ENCODE data around the gene RUFY3.
"Not testable (repeated sequence)": the region's sequence is repeated elsewhere in the genome, so short reads cannot be mapped to it uniquely, and the experiment has no call there.

RUFY3 gene, protein sequence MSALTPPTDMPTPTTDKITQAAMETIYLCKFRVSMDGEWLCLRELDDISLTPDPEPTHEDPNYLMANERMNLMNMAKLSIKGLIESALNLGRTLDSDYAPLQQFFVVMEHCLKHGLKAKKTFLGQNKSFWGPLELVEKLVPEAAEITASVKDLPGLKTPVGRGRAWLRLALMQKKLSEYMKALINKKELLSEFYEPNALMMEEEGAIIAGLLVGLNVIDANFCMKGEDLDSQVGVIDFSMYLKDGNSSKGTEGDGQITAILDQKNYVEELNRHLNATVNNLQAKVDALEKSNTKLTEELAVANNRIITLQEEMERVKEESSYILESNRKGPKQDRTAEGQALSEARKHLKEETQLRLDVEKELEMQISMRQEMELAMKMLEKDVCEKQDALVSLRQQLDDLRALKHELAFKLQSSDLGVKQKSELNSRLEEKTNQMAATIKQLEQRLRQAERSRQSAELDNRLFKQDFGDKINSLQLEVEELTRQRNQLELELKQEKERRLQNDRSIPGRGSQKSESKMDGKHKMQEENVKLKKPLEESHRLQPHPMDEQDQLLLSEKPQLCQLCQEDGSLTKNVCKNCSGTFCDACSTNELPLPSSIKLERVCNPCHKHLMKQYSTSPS

DNA sequence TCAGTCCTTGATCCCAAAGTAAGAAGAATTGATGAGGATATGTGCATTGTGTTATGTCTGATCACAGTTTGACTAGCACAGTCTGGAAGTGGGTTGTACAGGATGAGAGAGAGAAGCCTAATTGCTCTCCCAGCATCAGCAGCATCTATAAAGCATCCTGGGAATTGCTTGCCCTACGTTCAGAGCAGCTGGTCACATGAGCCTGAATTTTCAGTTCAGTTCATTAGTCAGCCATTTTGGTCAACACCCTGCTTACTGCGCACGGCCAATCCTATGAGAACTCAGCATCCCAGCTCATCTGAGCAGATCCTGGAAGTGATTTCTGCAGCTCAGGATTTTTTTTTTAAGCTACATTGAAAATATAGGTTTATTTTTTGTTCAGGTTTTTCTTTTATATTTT, at the start of gene RUFY3:
Gene RUFY3 (plus strand): TSS at position 218 of the 400 bp plus-strand sequence. CDS start 610 bp downstream, outside the sequence.
- Mint-ChIP-seq H3K27ac (no peak within 1 kb of the TSS), H3K9me3 (no peaks in the 10 kb centered on the region), H3K4me1 (peaks cover 18% of the 10 kb centered on the region), H3K36me3 (no peaks in the 10 kb centered on the region), H3K4me3 (no peak within 1 kb of the TSS), H3K27me3 (no peaks in the 10 kb centered on the region)
- no peak for DNase-seq
- CTCF ChIA-PET = interaction anchor here (1.0 to 3.4 kb wide), 4 partner anchors 9 to 17 kb away, joined by 3 to 24 read pairs (median 4); no protein-coding TSS in a partner anchor

DNA sequence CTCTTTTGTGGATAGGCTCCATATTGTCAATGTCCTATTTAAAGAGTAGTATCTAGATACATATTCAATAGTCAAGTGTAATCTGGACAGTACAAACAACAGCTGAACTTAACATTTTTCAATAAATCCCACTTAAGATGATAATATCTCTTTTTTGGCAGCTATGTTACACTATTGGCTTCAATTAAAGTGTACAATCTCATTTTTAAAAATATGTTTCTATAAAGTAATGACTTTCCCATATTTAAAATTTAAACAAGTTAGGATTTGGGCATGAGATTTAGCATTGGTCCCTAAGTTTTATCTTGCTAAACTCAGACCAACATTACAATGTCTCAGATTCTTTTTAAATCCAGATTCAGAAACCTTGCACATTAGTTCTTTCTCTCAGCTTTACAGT, 47.6 kb upstream of the RUFY3 start:
- CTCF ChIA-PET = interaction anchor here (0.9 kb wide), 1 partner anchor 18 kb away, joined by 3 read pairs; no protein-coding TSS in a partner anchor
- H3K4me3 Mint-ChIP-seq = no peak overlapping the region
- H3K36me3 Mint-ChIP-seq = peaks cover 5% of the 10 kb centered on the region
- H3K27ac Mint-ChIP-seq = no peak overlapping the region
- no peaks in the 10 kb centered on the region for H3K9me3 Mint-ChIP-seq
- peaks cover 10% of the 10 kb centered on the region for H3K27me3 Mint-ChIP-seq
- no peak for DNase-seq
- H3K4me1 Mint-ChIP-seq = peaks cover 41% of the 10 kb centered on the region

DNA sequence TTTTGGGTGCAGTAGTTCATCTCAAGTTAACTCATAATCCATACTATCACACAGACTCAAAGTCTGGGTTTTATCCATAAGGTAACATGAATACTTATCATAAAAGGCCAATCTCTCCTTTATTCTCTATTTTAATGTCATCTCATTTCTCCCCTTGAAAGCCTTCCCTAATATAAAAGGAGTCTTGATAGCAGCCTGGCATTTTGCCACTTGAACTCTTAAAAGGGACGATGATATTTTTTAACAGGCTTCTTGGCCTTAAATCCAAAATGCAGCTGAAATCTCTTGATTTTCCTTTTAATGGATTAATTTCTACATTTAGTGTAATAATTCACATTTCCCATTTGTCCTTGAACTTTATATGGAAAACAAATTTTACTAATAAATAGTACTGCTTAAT, 47.0 kb upstream of the RUFY3 start:
- H3K36me3 Mint-ChIP-seq = peaks cover 5% of the 10 kb centered on the region
- no peak for DNase-seq
- no peak overlapping the region for H3K4me3 Mint-ChIP-seq
- H3K9me3 Mint-ChIP-seq = no peaks in the 10 kb centered on the region
- CTCF ChIA-PET = interaction anchor here (0.9 kb wide), 1 partner anchor 19 kb away, joined by 3 read pairs; no protein-coding TSS in a partner anchor
- H3K4me1 Mint-ChIP-seq = peaks cover 47% of the 10 kb centered on the region
- H3K27ac Mint-ChIP-seq = no peak overlapping the region
- peaks cover 10% of the 10 kb centered on the region for H3K27me3 Mint-ChIP-seq

DNA sequence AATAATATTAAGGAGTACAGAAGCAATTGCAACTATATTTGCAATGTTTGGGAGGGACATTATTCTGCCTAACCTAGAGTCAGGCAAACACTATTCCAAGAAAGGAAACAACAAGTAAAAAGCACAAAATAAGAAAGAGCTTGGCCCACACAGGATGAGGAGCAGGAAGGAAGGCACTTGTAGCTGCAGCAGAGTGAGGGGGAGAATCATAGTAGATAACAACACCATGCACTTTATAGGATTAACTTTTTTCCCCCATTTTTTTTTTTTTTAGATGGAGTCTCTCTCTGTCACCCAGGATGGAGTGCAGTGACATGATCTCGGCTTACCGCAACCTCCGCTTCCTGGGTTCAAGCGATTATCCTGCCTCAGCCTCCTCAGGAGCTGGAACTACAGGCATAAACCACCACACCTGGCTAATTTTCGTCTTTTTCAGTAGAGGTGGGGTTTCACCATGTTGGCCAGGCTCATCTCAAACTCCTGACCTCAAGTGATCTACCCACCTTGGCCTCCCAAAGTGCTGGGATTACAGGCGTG, 45.1 kb upstream of the RUFY3 start:
- peak overlapping the region; percentile 21 for H3K4me3 Mint-ChIP-seq
- peaks cover 63% of the 10 kb centered on the region for H3K4me1 Mint-ChIP-seq
- H3K27me3 Mint-ChIP-seq = peaks cover 5% of the 10 kb centered on the region
- DNase-seq = no peak
- CTCF ChIA-PET = interaction anchor here (0.7 to 2.3 kb wide), 3 partner anchors 9 to 1419 kb away, joined by 3 to 5 read pairs (median 3); no protein-coding TSS in a partner anchor
- H3K36me3 Mint-ChIP-seq = peaks cover 11% of the 10 kb centered on the region
- no peaks in the 10 kb centered on the region for H3K9me3 Mint-ChIP-seq
- peak overlapping the region; percentile 82 for H3K27ac Mint-ChIP-seq

DNA sequence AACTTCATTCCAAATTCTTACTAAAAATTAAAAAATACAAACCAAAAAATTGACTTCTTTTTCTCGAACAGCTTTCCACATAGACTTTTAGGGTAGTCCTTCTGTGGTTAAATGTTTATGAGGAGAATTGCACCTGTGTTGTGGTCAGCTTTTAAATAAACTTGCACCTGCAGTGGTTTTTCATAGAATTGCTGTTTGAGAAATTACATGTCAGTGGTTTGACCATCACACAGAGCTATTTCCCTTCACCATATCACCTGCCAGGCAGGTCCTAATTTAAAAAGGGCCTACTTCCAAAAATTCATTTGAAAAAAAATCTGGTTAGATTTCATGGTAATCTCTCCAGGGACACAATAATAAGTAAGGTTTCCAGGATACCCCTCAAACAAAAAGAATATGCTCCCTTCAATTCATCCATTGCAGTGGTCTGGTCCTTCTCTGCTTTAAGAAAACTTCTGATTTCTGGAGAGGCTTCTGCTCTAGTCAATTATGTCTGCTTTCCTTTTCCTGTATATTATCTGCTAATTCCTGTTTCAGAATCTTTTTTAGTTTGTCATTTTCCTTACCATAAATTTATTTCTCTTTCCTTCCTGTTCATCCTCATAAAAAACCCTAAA, 43.3 kb upstream of the RUFY3 start:
- H3K27me3 Mint-ChIP-seq = peaks cover 3% of the 10 kb centered on the region
- no peak for DNase-seq
- H3K4me3 Mint-ChIP-seq = peak overlapping the region; percentile 4
- H3K36me3 Mint-ChIP-seq = peaks cover 14% of the 10 kb centered on the region
- peaks cover 70% of the 10 kb centered on the region for H3K4me1 Mint-ChIP-seq
- H3K9me3 Mint-ChIP-seq = peaks cover 4% of the 10 kb centered on the region
- CTCF ChIA-PET = interaction anchor here (1.0 to 2.3 kb wide), 2 partner anchors 26 to 56 kb away, joined by 4 to 5 read pairs; no protein-coding TSS in a partner anchor
- H3K27ac Mint-ChIP-seq = peak overlapping the region; percentile 87

DNA sequence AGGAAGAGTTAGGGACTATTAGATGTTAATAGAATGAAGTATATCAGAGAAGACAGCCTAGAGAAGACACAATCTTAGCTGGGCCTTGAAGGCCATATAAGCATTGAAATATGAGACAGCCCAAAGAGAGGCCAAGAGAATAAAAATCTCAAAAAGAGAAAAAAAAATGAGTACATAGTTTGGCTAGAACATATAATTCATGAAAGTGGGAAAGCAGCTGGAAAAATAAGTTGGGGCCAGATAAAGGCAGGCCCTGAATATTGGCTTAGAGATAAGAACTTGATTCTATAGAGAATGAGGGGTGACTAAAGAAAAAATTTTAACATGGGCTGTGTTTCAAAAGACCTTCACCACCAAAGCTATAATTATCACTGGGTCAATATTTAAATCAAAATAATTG, 40.8 kb upstream of the RUFY3 start:
- Mint-ChIP-seq H3K4me3 (no peak overlapping the region), H3K27ac (no peak overlapping the region), H3K4me1 (peaks cover 69% of the 10 kb centered on the region), H3K36me3 (peaks cover 10% of the 10 kb centered on the region), H3K9me3 (peaks cover 4% of the 10 kb centered on the region), H3K27me3 (no peaks in the 10 kb centered on the region)
- CTCF ChIA-PET = interaction anchor here (1.1 kb wide), 1 partner anchor 55 kb away, joined by 3 read pairs; no protein-coding TSS in a partner anchor
- no peak for DNase-seq

DNA sequence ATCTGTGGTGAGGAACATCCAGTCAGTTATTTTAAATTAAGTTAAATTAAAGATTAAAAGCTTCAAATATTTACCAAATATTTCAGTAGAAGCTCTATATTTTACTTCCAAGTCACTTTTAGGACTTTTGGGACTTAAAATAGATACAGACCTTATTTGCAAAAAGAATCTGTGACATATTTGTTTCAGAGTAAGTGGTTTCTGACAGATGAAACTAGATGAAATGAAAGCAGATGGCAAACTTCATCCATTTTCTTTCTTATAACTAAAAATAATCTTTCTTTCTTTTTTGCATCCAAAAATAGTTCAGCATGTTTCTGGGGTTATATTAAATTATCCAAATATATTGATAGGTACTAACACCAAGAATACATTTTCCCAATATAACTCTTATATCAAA, 40.1 kb upstream of the RUFY3 start:
- H3K27ac Mint-ChIP-seq = no peak overlapping the region
- H3K4me3 Mint-ChIP-seq = no peak overlapping the region
- no peaks in the 10 kb centered on the region for H3K27me3 Mint-ChIP-seq
- CTCF ChIA-PET = interaction anchor here (1.1 kb wide), 1 partner anchor 54 kb away, joined by 3 read pairs; no protein-coding TSS in a partner anchor
- peaks cover 4% of the 10 kb centered on the region for H3K9me3 Mint-ChIP-seq
- no peak for DNase-seq
- peaks cover 10% of the 10 kb centered on the region for H3K36me3 Mint-ChIP-seq
- peaks cover 64% of the 10 kb centered on the region for H3K4me1 Mint-ChIP-seq

DNA sequence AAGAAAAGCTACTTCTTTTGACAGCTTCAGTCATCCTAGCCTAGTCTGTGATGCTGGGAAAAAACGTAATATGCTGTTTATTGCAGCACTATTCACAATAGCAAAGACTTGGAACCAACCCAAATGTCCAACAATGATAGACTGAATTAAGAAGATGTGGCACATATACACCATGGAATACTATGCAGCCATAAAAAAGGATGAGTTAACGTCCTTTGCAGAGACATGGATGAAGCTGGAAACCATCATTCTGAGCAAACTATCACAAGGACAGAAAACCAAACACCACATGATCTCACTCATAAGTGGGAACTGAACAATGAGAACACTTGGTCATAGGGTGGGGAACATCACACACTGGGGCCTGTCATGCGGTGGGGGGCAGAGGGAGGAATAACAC, 39.6 kb upstream of the RUFY3 start:
- H3K27me3 Mint-ChIP-seq, H3K36me3 Mint-ChIP-seq, DNase-seq, H3K27ac Mint-ChIP-seq, H3K4me3 Mint-ChIP-seq, H3K9me3 Mint-ChIP-seq: not testable (repeated sequence)
- CTCF ChIA-PET = interaction anchor here (1.1 kb wide), 1 partner anchor 54 kb away, joined by 3 read pairs; no protein-coding TSS in a partner anchor
- peaks cover 60% of the 10 kb centered on the region for H3K4me1 Mint-ChIP-seq

DNA sequence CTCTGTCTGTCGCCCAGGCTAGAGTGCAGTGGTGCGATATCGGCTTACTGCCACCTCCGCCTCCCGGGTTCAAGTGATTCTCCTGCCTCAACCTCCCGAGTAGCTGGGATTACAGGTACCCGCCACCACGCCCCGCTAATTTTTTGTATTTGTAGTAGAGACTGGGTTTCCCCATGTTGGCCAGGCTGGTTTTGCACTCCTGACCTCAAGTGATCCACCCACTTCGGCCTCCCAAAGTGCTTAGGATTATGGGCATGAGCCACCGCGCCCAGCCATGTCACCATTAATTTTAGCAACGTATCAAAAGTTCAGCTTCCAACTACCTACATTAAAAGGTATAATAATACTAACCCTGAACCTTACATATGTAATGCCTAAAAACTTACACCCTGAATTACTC, 34.4 kb upstream of the RUFY3 start:
- DNase-seq = peak; percentile 29
- Mint-ChIP-seq H3K4me3 (peak overlapping the region; percentile 92), H3K27ac (peak overlapping the region; percentile 96), H3K27me3 (no peaks in the 10 kb centered on the region), H3K36me3 (peaks cover 29% of the 10 kb centered on the region), H3K4me1 (peaks cover 58% of the 10 kb centered on the region), H3K9me3 (peaks cover under 1% of the 10 kb centered on the region)
- CTCF ChIA-PET = interaction anchor here (0.7 to 1.0 kb wide), 4 partner anchors 35 to 114 kb away, joined by 3 read pairs; no protein-coding TSS in a partner anchor

DNA sequence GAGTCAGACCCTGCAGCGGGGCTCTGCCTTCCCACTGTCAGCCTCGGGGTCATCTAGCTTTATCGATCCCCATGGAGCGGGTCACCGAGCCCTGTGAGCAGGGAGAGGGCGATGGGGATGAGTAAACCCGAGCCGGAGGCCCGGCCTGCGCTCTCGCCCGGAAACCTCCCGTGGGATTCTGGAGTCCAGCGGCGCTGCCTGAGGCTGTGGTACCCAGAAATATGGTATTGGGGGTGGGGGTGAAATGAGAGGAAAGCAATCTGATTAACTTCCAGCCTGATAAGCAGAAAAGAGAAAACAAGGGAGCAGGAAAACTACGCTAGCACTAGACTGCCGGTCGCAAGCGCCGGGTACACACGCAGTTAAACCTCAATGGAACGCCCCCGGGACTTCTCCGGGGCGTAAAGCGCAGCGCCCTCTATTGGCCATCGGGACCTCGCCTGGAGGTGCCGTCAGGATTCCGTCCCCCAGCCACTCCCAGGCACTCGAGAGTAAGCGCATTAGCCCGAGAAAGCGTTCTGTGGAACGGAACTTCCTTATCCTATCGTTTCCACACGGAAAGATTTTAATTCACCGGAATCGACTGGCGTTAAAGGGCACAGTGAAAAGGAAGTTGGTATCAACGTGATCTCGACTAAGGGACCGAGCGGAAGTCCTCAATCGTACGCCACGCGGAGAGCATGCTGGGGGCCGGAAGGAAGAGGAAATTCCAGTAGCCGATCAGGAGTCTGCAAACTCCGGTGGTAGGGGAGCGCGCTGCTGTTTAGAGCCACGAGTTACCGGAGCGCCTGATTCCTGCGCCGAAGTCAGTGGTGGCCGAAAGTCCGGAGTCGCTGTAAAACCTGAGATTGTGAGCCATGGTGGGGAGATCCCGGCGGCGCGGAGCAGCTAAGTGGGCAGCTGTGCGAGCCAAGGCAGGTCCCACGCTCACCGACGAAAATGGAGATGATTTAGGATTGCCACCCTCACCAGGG, 33.7 kb upstream of the RUFY3 start, which contains the start of gene UTP3:
Gene UTP3 (plus strand): TSS at position 712 of the 974 bp plus-strand sequence. CDS start 146 bp downstream, at position 858.
- Mint-ChIP-seq H3K4me1 (peaks cover 55% of the 10 kb centered on the region), H3K27ac (peak within 1 kb of the TSS; percentile 96), H3K27me3 (no peaks in the 10 kb centered on the region), H3K9me3 (no peaks in the 10 kb centered on the region), H3K36me3 (peaks cover 28% of the 10 kb centered on the region), H3K4me3 (peak within 1 kb of the TSS; percentile 92)
- DNase-seq = peak; percentile 95
- CTCF ChIA-PET = interaction anchor here (0.7 to 2.3 kb wide), 12 partner anchors 10 to 144 kb away, joined by 3 to 11 read pairs (median 4); no protein-coding TSS in a partner anchor

DNA sequence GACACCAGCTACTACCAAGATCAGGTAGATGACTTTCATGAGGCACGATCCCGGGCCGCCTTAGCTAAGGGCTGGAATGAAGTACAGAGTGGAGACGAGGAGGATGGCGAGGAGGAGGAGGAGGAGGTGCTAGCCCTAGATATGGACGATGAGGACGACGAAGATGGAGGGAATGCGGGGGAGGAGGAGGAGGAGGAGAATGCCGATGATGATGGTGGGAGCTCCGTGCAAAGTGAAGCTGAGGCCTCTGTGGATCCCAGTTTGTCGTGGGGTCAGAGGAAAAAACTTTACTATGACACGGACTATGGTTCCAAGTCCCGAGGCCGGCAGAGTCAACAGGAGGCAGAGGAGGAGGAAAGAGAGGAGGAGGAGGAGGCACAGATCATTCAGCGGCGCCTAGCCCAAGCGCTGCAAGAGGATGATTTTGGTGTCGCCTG, 33.0 kb upstream of the RUFY3 start:
- peaks cover 56% of the 10 kb centered on the region for H3K4me1 Mint-ChIP-seq
- peak overlapping the region; percentile 96 for H3K27ac Mint-ChIP-seq
- H3K27me3 Mint-ChIP-seq = no peaks in the 10 kb centered on the region
- H3K9me3 Mint-ChIP-seq = no peaks in the 10 kb centered on the region
- CTCF ChIA-PET = interaction anchor here (0.7 to 3.4 kb wide), 11 partner anchors 9 to 143 kb away, joined by 3 to 14 read pairs (median 5); no protein-coding TSS in a partner anchor
- DNase-seq = no peak
- H3K36me3 Mint-ChIP-seq = peaks cover 31% of the 10 kb centered on the region
- peak overlapping the region; percentile 92 for H3K4me3 Mint-ChIP-seq

DNA sequence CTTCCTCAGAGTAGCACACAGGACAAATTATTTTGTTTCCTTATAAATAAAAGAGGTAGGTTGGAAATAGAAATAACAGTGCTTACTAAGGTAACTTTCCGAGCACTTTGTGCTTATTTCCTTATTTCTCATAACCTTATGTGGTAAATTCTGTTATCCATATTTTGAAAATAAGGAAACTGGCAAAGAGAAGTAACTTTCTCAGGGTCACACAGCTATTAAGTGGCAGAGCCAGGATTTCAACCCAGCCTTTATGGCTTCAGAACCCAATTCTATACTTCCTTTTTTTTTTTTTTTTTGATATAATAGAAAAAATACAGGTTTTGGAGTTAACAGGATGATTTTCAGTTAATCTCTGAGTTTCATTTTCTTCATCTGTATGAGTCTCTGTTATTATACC, 30.1 kb upstream of the RUFY3 start:
- peaks cover 35% of the 10 kb centered on the region for H3K36me3 Mint-ChIP-seq

More for the DNA sequence above, 30.1 kb upstream of the RUFY3 start:
- CTCF ChIA-PET = interaction anchor here (0.6 to 3.4 kb wide), 4 partner anchors 10 to 250 kb away, joined by 3 to 14 read pairs (median 4); no protein-coding TSS in a partner anchor
- peak overlapping the region; percentile 72 for H3K27ac Mint-ChIP-seq
- H3K9me3 Mint-ChIP-seq = no peaks in the 10 kb centered on the region
- DNase-seq = no peak
- no peaks in the 10 kb centered on the region for H3K27me3 Mint-ChIP-seq
- peaks cover 45% of the 10 kb centered on the region for H3K4me1 Mint-ChIP-seq
- H3K4me3 Mint-ChIP-seq = peak overlapping the region; percentile 32

Measured in activated naive CD4-positive, alpha-beta T cell treated with anti-CD3 and anti-CD28 coated beads, Interleukin-2, amount 10 ng/mL, durations not matched to agents 7 days and 5 days (primary cell).